Osteocyte (in vitro differentiated cells): ENCODE data around the gene GRK6. TPM values are rescaled to one million over a fixed set of nuclear protein-coding genes. Genes with fewer than 3 reads are reported as not detected.

ENCODE experiments used
- DNase-seq: peaks from one replicate; pipeline ENCODE4 v3.0.0; 2021; ENCODE audit warnings: mixed read lengths; ENCODE audit not compliant: unreplicated experiment; ENCODE audit errors: extremely low spot score
- H3K27ac Mint-ChIP-seq: one replicate; pipeline ENCODE4 v1.8.0; 2021; ENCODE audit warnings: mild to moderate bottlenecking, mixed read lengths; ENCODE audit not compliant: unreplicated experiment
- H3K27me3 Mint-ChIP-seq: one replicate; pipeline ENCODE4 v1.8.0; 2021; ENCODE audit warnings: mixed read lengths; ENCODE audit not compliant: unreplicated experiment
- H3K36me3 Mint-ChIP-seq: one replicate; pipeline ENCODE4 v1.8.0; 2021; ENCODE audit warnings: mixed read lengths; ENCODE audit not compliant: unreplicated experiment
- H3K4me1 Mint-ChIP-seq: one replicate; pipeline ENCODE4 v1.8.0; 2021; ENCODE audit warnings: mixed read lengths; ENCODE audit not compliant: unreplicated experiment
- H3K4me3 Mint-ChIP-seq: one replicate; pipeline ENCODE4 v1.8.0; 2021; ENCODE audit warnings: mild to moderate bottlenecking, moderate library complexity, mixed read lengths; ENCODE audit not compliant: unreplicated experiment
- H3K9me3 Mint-ChIP-seq: one replicate; pipeline ENCODE4 v1.8.0; 2021; ENCODE audit warnings: mixed read lengths; ENCODE audit not compliant: unreplicated experiment
- total RNA-seq: library from RNA; stranded (reverse); gene quantifications from 2 replicates; pipeline ENCODE4 v1.2.1, GENCODE V29; 2021
- TF ChIP-seq, protein P1 (sequence below): fragments of 200-600 bp; sonication (generic); IDR thresholded peaks from 2 replicates; pipeline ENCODE4 v1.5.0; 2021; ENCODE audit warnings: antibody characterized with exemption, mild to moderate bottlenecking, moderate library complexity

The GRK6 gene
- total RNA-seq, 1 donor from 2014 or later = 38.2 TPM

DNA sequence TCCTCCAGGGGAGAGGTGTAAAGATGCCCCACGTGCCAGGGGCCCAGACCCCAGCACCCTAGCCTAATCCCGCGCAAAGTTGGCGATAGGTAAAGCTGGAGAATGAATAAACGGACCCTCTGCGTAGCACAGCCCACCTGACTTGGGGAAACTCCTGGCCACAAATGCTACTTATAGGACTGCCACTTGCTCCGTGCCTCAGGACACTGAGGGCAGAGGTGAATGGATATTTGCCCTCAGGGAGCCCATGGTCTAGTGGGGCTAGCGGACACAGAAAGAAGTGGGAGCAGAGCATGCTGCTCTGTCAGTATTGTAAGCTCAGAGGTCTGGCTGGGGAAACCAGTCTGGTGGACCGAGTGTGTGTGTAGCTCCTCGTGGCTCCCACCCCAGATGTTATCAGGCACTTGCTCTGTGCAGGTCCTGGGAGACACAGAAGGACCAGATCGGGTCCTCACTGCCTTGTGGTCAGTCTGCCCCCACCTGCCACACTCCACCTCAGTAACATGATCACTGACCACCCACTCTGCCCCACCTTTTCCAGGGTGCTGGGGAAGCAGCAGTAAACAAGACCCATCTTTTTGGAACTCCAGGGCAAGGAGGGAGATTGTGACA lies 841 bp downstream of the GRK6 start:
- no peak for DNase-seq
- peak overlapping the region; percentile 57 for H3K27ac Mint-ChIP-seq

DNA sequence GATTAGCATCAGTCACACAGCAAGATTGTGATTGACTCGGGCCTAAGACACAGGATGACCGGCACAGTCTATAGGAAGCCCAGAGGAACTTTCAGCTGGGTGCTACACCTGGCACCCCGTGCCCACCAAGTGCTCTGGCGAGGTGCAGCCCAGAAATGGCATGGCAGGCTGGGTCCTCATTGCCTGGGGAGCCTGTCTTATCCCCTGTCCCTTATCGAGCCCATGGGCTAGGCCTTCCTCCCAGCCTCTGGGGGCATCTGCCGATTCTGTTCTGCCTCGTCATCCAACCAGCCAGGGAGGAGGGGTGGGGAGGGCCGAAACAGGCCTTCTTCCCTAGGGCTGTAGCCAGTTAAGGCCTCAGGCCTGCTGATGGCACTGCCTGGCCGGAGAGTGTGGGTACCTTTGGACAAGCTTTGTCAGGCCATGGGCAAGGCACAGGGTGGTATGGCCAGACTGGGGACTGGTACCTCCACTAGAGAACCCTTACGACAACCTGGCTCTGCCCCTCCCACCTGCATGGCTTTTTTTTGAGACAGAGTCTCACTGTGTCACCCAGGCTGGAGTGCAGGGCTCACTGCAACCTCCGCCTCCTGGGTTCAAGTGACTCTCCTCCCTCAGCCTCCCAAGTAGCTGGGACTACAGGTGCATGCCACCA lies 1.6 kb downstream of the GRK6 start:
- no peak overlapping the region for H3K27ac Mint-ChIP-seq
- H3K27me3 Mint-ChIP-seq = no peaks in the 10 kb centered on the region
- DNase-seq = no peak
- H3K36me3 Mint-ChIP-seq = peaks cover 7% of the 10 kb centered on the region
- H3K4me3 Mint-ChIP-seq = peak overlapping the region; percentile 76
- TF ChIP-seq, protein P1, sequence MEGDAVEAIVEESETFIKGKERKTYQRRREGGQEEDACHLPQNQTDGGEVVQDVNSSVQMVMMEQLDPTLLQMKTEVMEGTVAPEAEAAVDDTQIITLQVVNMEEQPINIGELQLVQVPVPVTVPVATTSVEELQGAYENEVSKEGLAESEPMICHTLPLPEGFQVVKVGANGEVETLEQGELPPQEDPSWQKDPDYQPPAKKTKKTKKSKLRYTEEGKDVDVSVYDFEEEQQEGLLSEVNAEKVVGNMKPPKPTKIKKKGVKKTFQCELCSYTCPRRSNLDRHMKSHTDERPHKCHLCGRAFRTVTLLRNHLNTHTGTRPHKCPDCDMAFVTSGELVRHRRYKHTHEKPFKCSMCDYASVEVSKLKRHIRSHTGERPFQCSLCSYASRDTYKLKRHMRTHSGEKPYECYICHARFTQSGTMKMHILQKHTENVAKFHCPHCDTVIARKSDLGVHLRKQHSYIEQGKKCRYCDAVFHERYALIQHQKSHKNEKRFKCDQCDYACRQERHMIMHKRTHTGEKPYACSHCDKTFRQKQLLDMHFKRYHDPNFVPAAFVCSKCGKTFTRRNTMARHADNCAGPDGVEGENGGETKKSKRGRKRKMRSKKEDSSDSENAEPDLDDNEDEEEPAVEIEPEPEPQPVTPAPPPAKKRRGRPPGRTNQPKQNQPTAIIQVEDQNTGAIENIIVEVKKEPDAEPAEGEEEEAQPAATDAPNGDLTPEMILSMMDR = no peak
- no peaks in the 10 kb centered on the region for H3K9me3 Mint-ChIP-seq
- peaks cover 22% of the 10 kb centered on the region for H3K4me1 Mint-ChIP-seq

More for the DNA sequence above, 841 bp downstream of the GRK6 start:
- H3K27me3 Mint-ChIP-seq = no peaks in the 10 kb centered on the region
- H3K4me3 Mint-ChIP-seq = peak overlapping the region; percentile 76
- TF ChIP-seq, protein P1 = no peak
- peaks cover 22% of the 10 kb centered on the region for H3K4me1 Mint-ChIP-seq
- H3K9me3 Mint-ChIP-seq = no peaks in the 10 kb centered on the region
- H3K36me3 Mint-ChIP-seq = peaks cover 4% of the 10 kb centered on the region

DNA sequence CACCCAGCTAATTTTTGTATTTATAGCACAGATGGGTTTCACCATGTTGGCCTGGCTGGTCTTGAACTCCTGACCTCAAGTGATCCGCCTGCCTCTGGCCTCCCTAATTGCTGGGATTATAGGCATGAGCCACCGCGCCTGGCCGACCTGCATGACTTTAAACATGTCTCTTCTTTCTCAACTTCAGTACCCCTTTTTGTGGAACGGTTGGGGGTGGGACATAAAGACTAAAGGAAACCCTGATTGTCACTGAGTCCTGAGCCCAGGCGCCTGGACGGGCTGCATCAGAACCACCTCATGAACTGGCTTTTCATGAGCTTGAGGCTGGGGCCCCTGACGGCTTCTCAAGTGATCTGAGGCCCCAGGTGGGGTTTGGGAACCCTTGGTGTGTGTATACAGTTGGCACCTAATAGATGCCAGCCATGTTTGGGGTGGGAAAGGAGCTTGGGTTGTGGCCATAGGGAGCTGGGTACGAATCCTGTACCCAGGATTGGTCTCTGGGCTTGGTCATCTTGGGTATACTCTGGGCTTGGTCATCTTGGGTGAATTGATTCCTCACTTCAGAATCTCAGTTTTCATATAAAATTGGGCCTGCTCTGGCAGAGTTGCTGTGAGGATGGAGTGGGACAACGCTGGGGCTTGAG lies 2.2 kb downstream of the GRK6 start:
- Mint-ChIP-seq H3K4me3 (peak overlapping the region; percentile 10), H3K27ac (peak overlapping the region; percentile 23), H3K27me3 (no peaks in the 10 kb centered on the region), H3K4me1 (peaks cover 22% of the 10 kb centered on the region), H3K9me3 (no peaks in the 10 kb centered on the region), H3K36me3 (peaks cover 10% of the 10 kb centered on the region)
- DNase-seq = no peak
- TF ChIP-seq, protein P1 = no peak

DNA sequence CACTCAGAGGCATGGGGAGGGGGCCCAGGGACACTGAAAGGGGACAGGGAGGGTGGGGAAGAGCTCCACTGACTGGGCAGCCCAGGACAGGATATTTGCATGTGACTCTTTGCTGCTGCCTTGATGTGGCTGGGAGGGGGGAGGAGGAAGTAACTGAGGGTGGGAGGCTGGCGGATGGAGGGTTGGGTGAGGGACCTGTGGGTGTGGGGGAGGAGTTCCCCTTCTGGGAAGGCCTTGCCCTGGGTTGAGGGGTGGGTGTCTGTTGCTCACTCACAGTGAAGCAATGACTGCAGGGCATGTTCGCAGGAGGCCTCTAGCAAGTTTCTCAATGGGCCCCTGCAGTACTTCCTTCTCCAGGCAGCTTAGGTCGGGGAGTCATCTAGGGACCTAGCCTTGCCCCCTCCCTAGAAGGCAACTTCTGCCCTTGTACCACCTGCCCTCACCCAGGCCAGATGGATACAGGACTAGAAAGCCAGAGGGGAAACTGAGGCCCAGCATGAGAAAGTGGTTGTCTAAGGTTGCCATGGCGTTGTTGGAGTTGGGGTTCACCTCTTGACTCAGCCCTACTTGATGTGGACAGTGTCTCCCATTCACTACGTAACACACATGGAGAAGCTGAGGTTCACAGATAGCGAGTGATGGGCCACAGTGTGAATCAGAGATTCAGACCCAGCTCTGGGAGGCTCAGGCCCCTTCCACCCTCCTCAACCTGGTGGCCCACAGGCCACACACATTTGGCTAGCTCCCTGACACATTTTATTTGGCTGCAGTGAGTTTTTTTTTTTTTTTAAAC lies 3.0 kb downstream of the GRK6 start:
- DNase-seq = no peak
- peak overlapping the region; percentile 23 for H3K27ac Mint-ChIP-seq
- no peaks in the 10 kb centered on the region for H3K27me3 Mint-ChIP-seq
- H3K36me3 Mint-ChIP-seq = peaks cover 12% of the 10 kb centered on the region
- no peak overlapping the region for H3K4me3 Mint-ChIP-seq
- H3K4me1 Mint-ChIP-seq = peaks cover 22% of the 10 kb centered on the region
- H3K9me3 Mint-ChIP-seq = no peaks in the 10 kb centered on the region
- TF ChIP-seq, protein P1 = no peak
